K562 (cell line): ENCODE measurements around the gene TAF8. TPM values are rescaled to one million over a fixed set of nuclear protein-coding genes. Genes with fewer than 3 reads are reported as not detected.

ENCODE experiments used
- ATAC-seq: fragments of 200-7000 bp; cut with Tn5 transposase; 3 replicates; pipeline ENCODE4 v1.9.1; 2020; ENCODE audit warnings: moderate library complexity
- BruUV-seq: library from RNA; stranded (reverse); fragments of 400-500 nt; replicated peaks from 2 replicates; lab custom pipeline; 2021; lab: Mats Ljungman, UMichigan
- CTCF ChIA-PET: fragments of 300-600 bp; formaldehyde crosslinking; extraction: SDS; loops from one replicate; lab custom pipeline; 2021; ENCODE audit warnings: low intra/inter-chr PET ratio; lab: Yijun Ruan, JAX
- POLR2A ChIA-PET: fragments of 300-600, 350-650 bp; sonication (Branson Sonifier 250); formaldehyde crosslinking; extraction: SDS; loops from one replicate; lab custom pipeline; 2021; ENCODE audit warnings: antibody characterized with exemption, inconsistent platforms; lab: Yijun Ruan, JAX
- DNase-seq, 4 experiments: peaks; one replicate each; pipeline versions ENCODE4 v3.0.0 to v3.0.0-alpha.2; 2011 to 2018; ENCODE audit warnings: low spot score in 3 of 4, mixed read lengths in 3 of 4; ENCODE audit errors: extremely low read depth in 1 of 4
- FAIRE-seq: peaks from 2 replicates; lab custom pipeline; 2011; peaks lifted over from hg19 to GRCh38; lab: Jason Lieb, UNC
- H2AFZ ChIP-seq: 2 replicates; pipeline ENCODE4 v1.6.0; 2011; ENCODE audit warnings: low read depth, low read length, control low read depth, inconsistent platforms
- H3K27ac ChIP-seq: fragments of 200-600 bp; 3 replicates; pipeline ENCODE4 v1.8.0; 2011; ENCODE audit warnings: low read depth, mild to moderate bottlenecking, control low read depth, inconsistent platforms, low read length, moderate library complexity, mixed read lengths; ENCODE audit errors: extremely low read depth
- H3K27me3 ChIP-seq, 2 experiments: fragments of 300-600 bp in 1 of 2; 2 replicates in 1 of 2; 3 replicates in 1 of 2; pipeline versions ENCODE4 v1.6.0 to v1.8.0; 2011; ENCODE audit warnings: inconsistent platforms in 2 of 2, low read length in 2 of 2, mild to moderate bottlenecking in 1 of 2, mixed read lengths in 1 of 2, moderate library complexity in 1 of 2; ENCODE audit not compliant: control insufficient read depth in 2 of 2, insufficient read depth in 2 of 2
- H3K36me3 ChIP-seq: fragments of 300-600 bp; 3 replicates; pipeline ENCODE4 v1.8.0; 2011; ENCODE audit warnings: mild to moderate bottlenecking, low read length, inconsistent platforms; ENCODE audit not compliant: control insufficient read depth, insufficient read depth
- H3K4me1 ChIP-seq, 2 experiments: fragments of 200-600 bp in 1 of 2; replicated peaks in 1 of 2; 2 replicates in 1 of 2; 3 replicates in 1 of 2; pipeline versions ENCODE4 v1.5.1 to v1.8.0; 2011; ENCODE audit warnings: inconsistent platforms in 2 of 2, low read length in 2 of 2, mild to moderate bottlenecking in 1 of 2, mixed read lengths in 1 of 2, moderate library complexity in 1 of 2; ENCODE audit not compliant: control insufficient read depth in 2 of 2, insufficient read depth in 2 of 2
- H3K4me2 ChIP-seq: 2 replicates; pipeline ENCODE4 v1.6.1; 2011; ENCODE audit warnings: low read length, control low read depth, inconsistent platforms, mixed read lengths; ENCODE audit not compliant: insufficient read depth
- H3K4me3 ChIP-seq: fragments of 200-600 bp; sonication (generic), shearing (Covaris generic); 2 replicates; pipeline ENCODE4 v1.5.1; 2016; ENCODE audit warnings: control low read depth, inconsistent platforms
- H3K79me2 ChIP-seq: fragments of 200-600 bp; 3 replicates; pipeline ENCODE4 v1.8.0; 2011; ENCODE audit warnings: low read length, inconsistent platforms; ENCODE audit not compliant: control insufficient read depth, insufficient read depth
- H3K9ac ChIP-seq, 2 experiments: 2 replicates each; pipeline versions ENCODE4 v1.6.0 to v1.6.1; 2011; ENCODE audit warnings: low read depth in 2 of 2, low read length in 2 of 2, control low read depth in 1 of 2, inconsistent platforms in 1 of 2, mild to moderate bottlenecking in 1 of 2, mixed read lengths in 1 of 2; ENCODE audit not compliant: insufficient read depth in 1 of 2
- H3K9me1 ChIP-seq: one replicate; pipeline ENCODE4 v1.6.0; 2011; ENCODE audit warnings: inconsistent platforms, mild to moderate bottlenecking, low read length, moderate library complexity; ENCODE audit not compliant: control insufficient read depth, insufficient read depth
- H3K9me3 ChIP-seq: replicated peaks from 2 replicates; pipeline ENCODE4 v1.5.1; 2011; ENCODE audit warnings: low read depth, low read length, inconsistent platforms; ENCODE audit not compliant: control insufficient read depth, insufficient read depth
- H4K20me1 ChIP-seq: replicated peaks from 2 replicates; pipeline ENCODE4 v1.6.1; 2011; ENCODE audit warnings: low read length, inconsistent platforms, mixed read lengths; ENCODE audit not compliant: control insufficient read depth, insufficient read depth
- DIDO1 ChIP-seq: fragments of 450-650 bp; IDR thresholded peaks from 2 replicates; pipeline ENCODE4 v1.6.1; 2016; ENCODE audit warnings: low read depth, missing biosample characterization, missing genetic modification characterization
- KDM1A ChIP-seq, 2 experiments: fragments of 450-650 bp; IDR thresholded peaks; 2 replicates each; pipeline ENCODE4 v1.6.1; 2016; ENCODE audit warnings: mild to moderate bottlenecking in 2 of 2
- ZNF316 ChIP-seq: fragments of 450-650 bp; IDR thresholded peaks from 2 replicates; pipeline ENCODE4 v1.6.1; 2016
- ZNF695 ChIP-seq: fragments of 450-650 bp; formaldehyde crosslinking; IDR thresholded peaks from 2 replicates; pipeline ENCODE4 v1.4.0; 2020; ENCODE audit warnings: mild to moderate bottlenecking, moderate library complexity
- WGBS: fragments of 100-300 bp; shearing (Covaris generic); methylation state at CpG from one replicate; pipeline ENCODE4 v1.1.6; 2016; ENCODE audit warnings: low coverage, mixed read lengths; ENCODE audit not compliant: insufficient coverage; ENCODE audit errors: missing lambda C conversion rate; 5-methylcytosine and 5-hydroxymethylcytosine counted together
- in situ Hi-C: fragments of 300-500 bp; cut with MboI; formaldehyde crosslinking; loops from 4 replicates; pipeline ENCODE4 v1.15.0; 2018; ENCODE audit warnings: inconsistent platforms, mixed read lengths
- intact Hi-C: fragments of 100-400 bp; cut with micrococcal nuclease; formaldehyde crosslinking; loops from 2 replicates; pipeline ENCODE4 v1.14.2; 2022
- polyA plus RNA-seq, 8 experiments: library from polyadenylated mRNA; depleted of rRNA in 4 of 8; stranded (reverse) in 5 of 8; unstranded in 3 of 8; fragments of >200 nt; fragmentation: Nextera tagmentation in 2 of 8; fragmentation: Illumina TruSeq in 1 of 8; extraction: Ambion mirVana in 2 of 8; extraction: Trizol in 1 of 8; gene quantifications; 2 replicates each; pipeline versions ENCODE4 v1.2.1 to v1.2.3, GENCODE V29; 2011 to 2014; ENCODE audit warnings: inconsistent platforms in 1 of 8, missing spikeins in 1 of 8
- total RNA-seq, 7 experiments: library from RNA; depleted of rRNA in 6 of 7; stranded (reverse); fragments of >200 nt in 6 of 7; fragmentation: Illumina TruSeq in 2 of 7; extraction: Trizol in 2 of 7; gene quantifications; 2 replicates each; pipeline versions ENCODE4 v1.2.1 to v1.2.3, GENCODE V29; 2011 to 2021; ENCODE audit warnings: low replicate concordance in 1 of 7
- TF ChIP-seq, protein P1 (sequence below): fragments of 450-650 bp; IDR thresholded peaks from 2 replicates; pipeline ENCODE4 v1.6.1; 2017; ENCODE audit warnings: antibody characterized with exemption

The TAF8 gene
- total and polyA plus RNA-seq, 9 of the 15 experiments (the other 6 are each of a cell fraction or from before 2014, with no cell fraction given), result 29.4 to 84.0 (median 52.6) TPM

GRCh38 chr6:42013134-42013516 lies 37.2 kb upstream of the TAF8 start:
- WGBS, result 31% methylated on average over 2 of the region's 2 CpGs
- H3K9ac ChIP-seq, result no peak overlapping the region
- H3K27me3 ChIP-seq, result no peaks in the 10 kb centered on the region
- FAIRE-seq, result no peak
- ChIA-PET POLR2A (no interaction called here), CTCF (interaction anchor here (0.6 kb wide), 1 partner anchor 211 kb away, joined by 3 read pairs; no protein-coding TSS in a partner anchor)
- DNase-seq, result no peak
- no peak overlapping the region for H3K4me3 ChIP-seq
- no peaks in the 10 kb centered on the region for H3K79me2 ChIP-seq
- no peaks in the 10 kb centered on the region for H3K36me3 ChIP-seq
- BruUV-seq, result no TSS peak
- H3K27ac ChIP-seq, result no peak overlapping the region
- H2AFZ ChIP-seq, result 0 out of 2 replicates have a peak overlapping the region, but pooled peaks have one; percentile 27
- H3K4me1 ChIP-seq, result peaks cover 39 to 53% of the 10 kb centered on the region in 2 experiments
- H3K4me2 ChIP-seq, result no peak overlapping the region
- TF ChIP-seq, protein P1, sequence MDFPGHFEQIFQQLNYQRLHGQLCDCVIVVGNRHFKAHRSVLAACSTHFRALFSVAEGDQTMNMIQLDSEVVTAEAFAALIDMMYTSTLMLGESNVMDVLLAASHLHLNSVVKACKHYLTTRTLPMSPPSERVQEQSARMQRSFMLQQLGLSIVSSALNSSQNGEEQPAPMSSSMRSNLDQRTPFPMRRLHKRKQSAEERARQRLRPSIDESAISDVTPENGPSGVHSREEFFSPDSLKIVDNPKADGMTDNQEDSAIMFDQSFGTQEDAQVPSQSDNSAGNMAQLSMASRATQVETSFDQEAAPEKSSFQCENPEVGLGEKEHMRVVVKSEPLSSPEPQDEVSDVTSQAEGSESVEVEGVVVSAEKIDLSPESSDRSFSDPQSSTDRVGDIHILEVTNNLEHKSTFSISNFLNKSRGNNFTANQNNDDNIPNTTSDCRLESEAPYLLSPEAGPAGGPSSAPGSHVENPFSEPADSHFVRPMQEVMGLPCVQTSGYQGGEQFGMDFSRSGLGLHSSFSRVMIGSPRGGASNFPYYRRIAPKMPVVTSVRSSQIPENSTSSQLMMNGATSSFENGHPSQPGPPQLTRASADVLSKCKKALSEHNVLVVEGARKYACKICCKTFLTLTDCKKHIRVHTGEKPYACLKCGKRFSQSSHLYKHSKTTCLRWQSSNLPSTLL, result no peak
- TF ChIP-seq ZNF316, result peak; percentile 54
- TF ChIP-seq DIDO1, result no peak
- no peak for TF ChIP-seq ZNF695
- TF ChIP-seq KDM1A (IDR thresholded peaks at IDR 0.05), result 0 out of 4 replicates have a peak, but pooled peaks of 1 of the 2 experiments have one; percentile 5
- TF ChIP-seq, all 486 proteins: peak for 2
- in situ Hi-C loops, result no loop called here
- no peaks in the 10 kb centered on the region for H3K9me1 ChIP-seq
- ATAC-seq, result no peak
- no peaks in the 10 kb centered on the region for H4K20me1 ChIP-seq
- intact Hi-C loops, result no loop called here
- H3K9me3 ChIP-seq, result no peaks in the 10 kb centered on the region
